DOHH2 (cell line): ENCODE measurements around the gene RGS3.

ENCODE experiments used
- H3F3A ChIP-seq: fragments of 200-600 bp; sonication (generic), shearing (Covaris generic); 2 replicates; pipeline ENCODE4 v1.6.0; 2016; ENCODE audit warnings: antibody characterized with exemption, mild to moderate bottlenecking; ENCODE audit not compliant: control insufficient read depth, insufficient read depth
- H3K27ac ChIP-seq: fragments of 200-600 bp; sonication (generic); 2 replicates; pipeline ENCODE4 v1.5.1; 2014; ENCODE audit warnings: low read depth, mild to moderate bottlenecking, low read length, moderate library complexity
- H3K27me3 ChIP-seq: fragments of 200-600 bp; sonication (generic); 2 replicates; pipeline ENCODE4 v1.6.1; 2014; ENCODE audit warnings: mild to moderate bottlenecking, low read length, mixed read lengths; ENCODE audit not compliant: control insufficient read depth
- H3K36me3 ChIP-seq: fragments of 200-600 bp; sonication (generic); 2 replicates; pipeline ENCODE4 v1.6.1; 2014; ENCODE audit warnings: mild to moderate bottlenecking, low read length, moderate library complexity, mixed read lengths; ENCODE audit not compliant: control insufficient read depth
- H3K4me1 ChIP-seq: fragments of 200-600 bp; sonication (generic); 2 replicates; pipeline ENCODE4 v1.6.1; 2014; ENCODE audit warnings: mild to moderate bottlenecking, low read length, mixed read lengths; ENCODE audit not compliant: control insufficient read depth
- H3K4me2 ChIP-seq: fragments of 200-600 bp; sonication (generic); 2 replicates; pipeline ENCODE4 v1.6.0; 2014; ENCODE audit warnings: mild to moderate bottlenecking, low read length, moderate library complexity
- H3K4me3 ChIP-seq: fragments of 200-600 bp; sonication (generic); 2 replicates; pipeline ENCODE4 v1.5.1; 2014; ENCODE audit warnings: mild to moderate bottlenecking, low read length, mixed read lengths
- H3K79me2 ChIP-seq: fragments of 200-600 bp; sonication (generic); 2 replicates; pipeline ENCODE4 v1.6.1; 2014; ENCODE audit warnings: mild to moderate bottlenecking, low read length, mixed read lengths; ENCODE audit not compliant: control insufficient read depth
- H3K9me2 ChIP-seq: fragments of 200-600 bp; sonication (generic); replicated peaks from 2 replicates; pipeline ENCODE4 v1.6.1; 2014; ENCODE audit warnings: mild to moderate bottlenecking, low read length, mixed read lengths; ENCODE audit not compliant: control insufficient read depth
- H3K9me3 ChIP-seq: fragments of 200-600 bp; sonication (generic); 2 replicates; pipeline ENCODE4 v1.6.1; 2014; ENCODE audit warnings: antibody characterized with exemption, low read length, mixed read lengths; ENCODE audit not compliant: control insufficient read depth, insufficient read depth
- H4K20me1 ChIP-seq: fragments of 200-600 bp; sonication (generic); 2 replicates; pipeline ENCODE4 v1.6.0; 2014; ENCODE audit warnings: low read depth, mild to moderate bottlenecking, antibody characterized with exemption, low read length, moderate library complexity; ENCODE audit not compliant: control insufficient read depth, insufficient read depth
- EZH2phosphoT487 ChIP-seq: fragments of 200-600 bp; sonication (generic); IDR thresholded peaks from 2 replicates; pipeline ENCODE4 v1.6.1; 2017; ENCODE audit warnings: borderline replicate concordance, mild to moderate bottlenecking, antibody characterized with exemption, low read length, moderate library complexity, mixed read lengths
- TF ChIP-seq, protein P1 (sequence below): fragments of 200-600 bp; sonication (generic); IDR thresholded peaks from one replicate; pipeline ENCODE4 v1.5.1; 2014; ENCODE audit warnings: antibody characterized with exemption, mild to moderate bottlenecking, low read depth, low read length; ENCODE audit not compliant: poor library complexity, severe bottlenecking

Gene RGS3

DNA sequence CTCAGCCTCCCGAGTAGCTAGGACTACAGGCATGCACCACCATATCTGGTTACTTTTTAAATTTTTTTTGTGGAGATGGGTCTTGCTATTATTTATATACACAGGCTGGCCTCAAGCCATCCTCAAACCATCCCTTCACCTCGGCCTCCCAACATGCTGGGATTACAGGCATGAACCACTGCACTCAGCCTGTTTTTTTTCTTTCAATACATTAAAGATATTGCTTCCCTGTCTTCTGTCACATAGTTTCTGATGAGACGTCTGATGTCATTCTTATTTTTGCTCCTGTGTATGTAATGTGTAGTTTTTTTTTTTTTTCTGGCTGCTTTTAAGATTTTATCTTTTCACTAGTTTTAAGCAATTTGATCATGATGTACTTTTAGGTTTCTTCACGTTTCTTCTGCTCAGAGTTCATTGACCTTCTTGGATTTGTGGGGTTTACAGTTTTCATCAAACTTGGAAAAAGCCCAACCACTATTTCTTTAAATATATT lies 11.4 kb upstream of the RGS3 start:
- Histone ChIP-seq H3K36me3 (no peaks in the 10 kb centered on the region), H3K9me2 (no peaks in the 10 kb centered on the region), H3K79me2 (no peaks in the 10 kb centered on the region), H3K27ac (no peak overlapping the region), H3K27me3 (no peaks in the 10 kb centered on the region), H3K4me2 (no peak overlapping the region), H3K4me3 (no peak overlapping the region), H3F3A (0 out of 2 replicates have a peak, but pooled peaks cover 3% of the 10 kb centered on the region), H3K9me3 (no peaks in the 10 kb centered on the region), H4K20me1 (no peaks in the 10 kb centered on the region), H3K4me1 (no peaks in the 10 kb centered on the region)
- TF ChIP-seq, protein P1, sequence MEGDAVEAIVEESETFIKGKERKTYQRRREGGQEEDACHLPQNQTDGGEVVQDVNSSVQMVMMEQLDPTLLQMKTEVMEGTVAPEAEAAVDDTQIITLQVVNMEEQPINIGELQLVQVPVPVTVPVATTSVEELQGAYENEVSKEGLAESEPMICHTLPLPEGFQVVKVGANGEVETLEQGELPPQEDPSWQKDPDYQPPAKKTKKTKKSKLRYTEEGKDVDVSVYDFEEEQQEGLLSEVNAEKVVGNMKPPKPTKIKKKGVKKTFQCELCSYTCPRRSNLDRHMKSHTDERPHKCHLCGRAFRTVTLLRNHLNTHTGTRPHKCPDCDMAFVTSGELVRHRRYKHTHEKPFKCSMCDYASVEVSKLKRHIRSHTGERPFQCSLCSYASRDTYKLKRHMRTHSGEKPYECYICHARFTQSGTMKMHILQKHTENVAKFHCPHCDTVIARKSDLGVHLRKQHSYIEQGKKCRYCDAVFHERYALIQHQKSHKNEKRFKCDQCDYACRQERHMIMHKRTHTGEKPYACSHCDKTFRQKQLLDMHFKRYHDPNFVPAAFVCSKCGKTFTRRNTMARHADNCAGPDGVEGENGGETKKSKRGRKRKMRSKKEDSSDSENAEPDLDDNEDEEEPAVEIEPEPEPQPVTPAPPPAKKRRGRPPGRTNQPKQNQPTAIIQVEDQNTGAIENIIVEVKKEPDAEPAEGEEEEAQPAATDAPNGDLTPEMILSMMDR = no peak
- no peak for TF ChIP-seq EZH2phosphoT487

DNA sequence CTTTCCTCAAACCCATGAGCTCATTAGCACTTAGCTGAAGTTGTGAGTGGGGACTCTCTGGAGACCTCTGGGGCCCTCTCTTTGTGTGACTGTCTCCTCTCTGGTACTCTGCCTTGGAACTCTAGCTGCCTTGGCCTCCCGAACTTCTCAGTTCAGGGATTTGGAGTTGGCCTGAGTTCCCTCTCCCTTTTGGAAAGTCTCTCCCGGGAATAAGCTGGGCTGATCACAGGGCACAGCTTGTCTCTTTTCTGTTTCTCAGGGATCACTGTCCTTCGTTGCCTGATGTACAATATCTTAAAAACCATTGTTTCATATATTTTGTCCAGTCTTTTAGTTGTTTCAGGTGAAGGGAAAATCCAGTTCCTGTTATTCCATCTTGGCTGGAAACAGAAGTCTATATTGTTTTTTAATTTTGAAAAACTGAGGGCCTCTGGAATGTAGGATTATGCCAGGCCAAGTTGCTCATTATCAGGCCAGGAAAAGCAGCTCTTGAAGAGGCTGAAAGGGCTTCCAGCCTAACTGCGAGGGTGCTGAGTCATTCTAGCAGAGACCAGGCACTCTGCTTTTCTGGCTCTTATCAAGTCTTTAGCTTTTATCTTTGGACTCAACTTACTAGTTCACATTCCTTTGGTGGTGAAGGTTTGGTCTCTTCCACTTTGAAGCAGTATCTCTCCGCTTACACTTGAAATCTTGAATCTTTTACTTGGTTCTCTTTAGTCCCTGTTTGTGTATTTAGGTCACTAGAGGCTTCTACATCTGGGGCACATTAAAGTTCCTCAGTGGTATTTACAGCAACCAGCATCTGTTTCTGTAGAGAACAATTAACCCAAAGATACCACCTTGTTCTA lies 8.4 kb upstream of the RGS3 start:
- H3F3A ChIP-seq = 0 out of 2 replicates have a peak, but pooled peaks cover 3% of the 10 kb centered on the region
- no peak overlapping the region for H3K4me3 ChIP-seq
- H3K79me2 ChIP-seq = no peaks in the 10 kb centered on the region
- no peaks in the 10 kb centered on the region for H3K9me3 ChIP-seq
- no peaks in the 10 kb centered on the region for H3K36me3 ChIP-seq
- no peaks in the 10 kb centered on the region for H3K27me3 ChIP-seq
- H4K20me1 ChIP-seq = no peaks in the 10 kb centered on the region
- TF ChIP-seq, protein P1 = no peak
- no peak for TF ChIP-seq EZH2phosphoT487
- no peak overlapping the region for H3K4me2 ChIP-seq
- no peaks in the 10 kb centered on the region for H3K4me1 ChIP-seq
- H3K27ac ChIP-seq = no peak overlapping the region
- H3K9me2 ChIP-seq = no peaks in the 10 kb centered on the region

DNA sequence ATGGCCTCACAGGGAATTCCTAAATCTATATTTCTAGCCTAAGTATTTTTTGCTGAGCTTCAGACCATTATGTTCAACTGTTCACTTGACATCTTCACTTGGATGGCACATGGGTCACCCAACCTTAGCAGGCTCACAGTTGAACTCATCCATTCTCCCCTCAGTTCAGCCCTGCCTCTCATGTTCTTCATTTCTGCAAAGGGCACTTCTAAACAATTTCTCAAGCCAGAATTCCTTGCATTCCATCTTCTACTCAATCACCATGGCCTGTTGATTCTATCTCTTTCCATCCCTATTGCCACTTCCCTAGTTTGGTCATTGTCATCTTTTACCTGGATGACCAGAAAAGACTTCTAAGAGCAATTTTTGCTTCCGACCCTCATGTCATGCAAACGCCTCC lies 7.3 kb upstream of the RGS3 start:
- no peaks in the 10 kb centered on the region for H3K9me3 ChIP-seq
- no peak overlapping the region for H3K4me2 ChIP-seq
- H3F3A ChIP-seq = 0 out of 2 replicates have a peak, but pooled peaks cover 3% of the 10 kb centered on the region
- H3K36me3 ChIP-seq = no peaks in the 10 kb centered on the region
- no peaks in the 10 kb centered on the region for H3K4me1 ChIP-seq
- no peaks in the 10 kb centered on the region for H3K9me2 ChIP-seq
- no peaks in the 10 kb centered on the region for H4K20me1 ChIP-seq
- TF ChIP-seq, protein P1 = no peak
- no peak for TF ChIP-seq EZH2phosphoT487
- H3K4me3 ChIP-seq = no peak overlapping the region
- no peak overlapping the region for H3K27ac ChIP-seq
- no peaks in the 10 kb centered on the region for H3K79me2 ChIP-seq
- H3K27me3 ChIP-seq = no peaks in the 10 kb centered on the region
